Measurements from ENCODE around the gene ABCC12. TPM values are rescaled to one million over a fixed set of nuclear protein-coding genes. Genes with fewer than 3 reads are reported as not detected.
"Not testable (repeated sequence)": the region's sequence is repeated elsewhere in the genome, so short reads cannot be mapped to it uniquely, and the experiment has no call there.

ABCC12 gene
- total RNA-seq, 1 donor from 2014 or later: not detected

DNA sequence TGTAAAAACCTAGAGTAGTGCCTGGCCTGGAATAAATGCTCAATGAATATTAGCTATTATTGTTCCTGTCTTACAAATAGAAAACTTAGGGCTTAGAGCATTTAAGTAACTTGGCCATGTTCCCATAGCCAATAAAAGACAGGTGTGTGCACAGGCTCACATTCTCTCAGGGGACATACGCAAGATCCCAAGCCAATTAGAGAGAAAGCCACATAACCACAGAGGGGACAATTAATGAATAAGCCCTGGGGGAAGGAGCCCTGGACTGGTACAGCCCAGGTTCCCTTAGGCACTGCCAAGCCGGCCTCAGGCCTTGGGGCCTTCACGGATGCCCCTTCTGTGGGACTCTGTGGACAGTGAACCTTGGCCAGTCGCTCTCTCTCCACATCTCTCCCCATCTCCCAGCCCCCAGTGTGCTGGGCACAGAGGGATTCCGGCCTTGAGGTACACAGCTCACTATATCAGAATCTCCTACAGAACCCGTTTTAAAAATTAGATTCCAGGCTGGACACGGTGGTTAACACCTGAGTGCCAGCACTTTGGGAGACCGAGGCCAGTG is 27.3 kb upstream of the ABCC12 start:
- Histone ChIP-seq H3K36me3 (ENCODE audit: control insufficient read depth, insufficient read depth, low read length) (no peaks in the 10 kb centered on the region), H3K27me3 (ENCODE audit: control insufficient read depth, insufficient read depth, low read length) (no peaks in the 10 kb centered on the region)

DNA sequence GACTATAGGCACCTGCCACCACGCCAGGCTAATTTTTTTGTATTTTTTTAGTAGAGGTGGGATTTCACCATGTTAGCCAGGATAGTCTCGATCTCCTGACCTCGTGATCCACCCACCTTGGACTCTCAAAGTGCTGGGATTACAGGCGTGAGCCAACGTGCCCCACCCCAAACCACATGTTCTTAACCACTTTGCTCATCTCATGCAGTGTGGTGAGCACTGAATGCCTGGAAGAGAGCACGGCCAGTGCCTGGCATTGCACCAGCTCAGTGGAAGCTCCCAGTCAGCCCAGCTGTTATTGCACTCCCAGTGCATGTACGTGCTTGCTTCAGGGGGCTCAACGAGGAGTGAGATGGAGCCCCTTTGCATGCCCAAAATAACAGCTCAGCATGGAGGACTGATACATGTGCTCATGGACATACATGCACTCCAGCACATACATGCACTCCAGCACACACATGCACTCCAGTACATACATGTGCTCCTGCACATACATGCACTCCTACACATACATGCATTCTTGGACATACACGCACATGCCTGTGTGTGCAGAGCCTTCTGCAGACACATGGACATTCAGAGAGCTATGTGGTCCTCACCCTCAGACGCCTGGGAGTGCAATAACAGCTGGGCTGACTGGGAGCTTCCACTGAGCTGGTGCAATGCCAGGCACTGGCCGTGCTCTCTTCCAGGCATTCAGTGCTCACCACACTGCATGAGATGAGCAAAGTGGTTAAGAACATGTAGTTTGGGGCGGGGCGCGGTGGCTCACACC is 26.1 kb upstream of the ABCC12 start:
- not testable (repeated sequence) for H3K27me3 ChIP-seq (ENCODE audit: control insufficient read depth, insufficient read depth, low read length); H3K36me3 ChIP-seq (ENCODE audit: control insufficient read depth, insufficient read depth, low read length); DNase-seq (ENCODE audit: low read depth); H3K4me3 ChIP-seq (ENCODE audit: low read depth, low read length)

More for the DNA sequence above, 27.3 kb upstream of the ABCC12 start:
- TF ChIP-seq, protein P1, sequence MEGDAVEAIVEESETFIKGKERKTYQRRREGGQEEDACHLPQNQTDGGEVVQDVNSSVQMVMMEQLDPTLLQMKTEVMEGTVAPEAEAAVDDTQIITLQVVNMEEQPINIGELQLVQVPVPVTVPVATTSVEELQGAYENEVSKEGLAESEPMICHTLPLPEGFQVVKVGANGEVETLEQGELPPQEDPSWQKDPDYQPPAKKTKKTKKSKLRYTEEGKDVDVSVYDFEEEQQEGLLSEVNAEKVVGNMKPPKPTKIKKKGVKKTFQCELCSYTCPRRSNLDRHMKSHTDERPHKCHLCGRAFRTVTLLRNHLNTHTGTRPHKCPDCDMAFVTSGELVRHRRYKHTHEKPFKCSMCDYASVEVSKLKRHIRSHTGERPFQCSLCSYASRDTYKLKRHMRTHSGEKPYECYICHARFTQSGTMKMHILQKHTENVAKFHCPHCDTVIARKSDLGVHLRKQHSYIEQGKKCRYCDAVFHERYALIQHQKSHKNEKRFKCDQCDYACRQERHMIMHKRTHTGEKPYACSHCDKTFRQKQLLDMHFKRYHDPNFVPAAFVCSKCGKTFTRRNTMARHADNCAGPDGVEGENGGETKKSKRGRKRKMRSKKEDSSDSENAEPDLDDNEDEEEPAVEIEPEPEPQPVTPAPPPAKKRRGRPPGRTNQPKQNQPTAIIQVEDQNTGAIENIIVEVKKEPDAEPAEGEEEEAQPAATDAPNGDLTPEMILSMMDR (IDR thresholded peaks at IDR 0.05; ENCODE audit: insufficient read depth, low read length, poor library complexity, severe bottlenecking): no peak
- H3K4me3 ChIP-seq (ENCODE audit: low read depth, low read length): no peak overlapping the region
- DNase-seq (ENCODE audit: low read depth): no peak

DNA sequence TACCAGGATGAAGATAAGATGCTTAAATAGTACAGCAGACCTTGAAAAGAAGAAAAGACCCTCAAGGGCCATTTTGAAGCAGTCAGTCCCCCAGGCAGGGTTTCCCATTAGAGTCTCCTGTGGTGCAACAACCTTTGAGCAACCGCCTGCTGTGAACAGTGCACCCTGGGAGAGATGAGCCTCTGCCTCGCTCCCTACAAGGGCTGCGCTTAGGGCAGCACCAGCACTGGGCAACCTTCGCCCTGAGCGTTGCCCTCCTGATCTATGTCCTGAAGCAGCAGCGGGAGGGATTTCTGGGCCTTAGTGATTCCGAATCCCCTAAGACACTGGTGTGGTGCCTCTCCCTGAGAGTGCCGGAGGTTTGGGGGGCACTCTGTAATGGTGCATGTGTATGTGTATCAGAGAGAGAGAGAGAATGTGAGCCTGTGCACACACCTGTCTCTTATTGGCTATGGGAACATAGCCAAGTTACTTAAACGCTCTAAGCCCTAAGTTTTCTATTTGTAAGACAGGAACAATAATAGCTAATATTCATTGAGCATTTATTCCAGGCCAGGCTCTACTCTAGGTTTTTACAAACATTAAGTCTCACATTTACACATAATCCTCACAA is 25.2 kb upstream of the ABCC12 start:
- Histone ChIP-seq H3K36me3 (ENCODE audit: control insufficient read depth, insufficient read depth, low read length) (no peaks in the 10 kb centered on the region), H3K27me3 (ENCODE audit: control insufficient read depth, insufficient read depth, low read length) (peaks cover 5% of the 10 kb centered on the region), H3K4me3 (ENCODE audit: low read depth, low read length) (no peak overlapping the region)
- DNase-seq (ENCODE audit: low read depth): no peak
- TF ChIP-seq, protein P1 (IDR thresholded peaks at IDR 0.05; ENCODE audit: insufficient read depth, low read length, poor library complexity, severe bottlenecking): no peak

DNA sequence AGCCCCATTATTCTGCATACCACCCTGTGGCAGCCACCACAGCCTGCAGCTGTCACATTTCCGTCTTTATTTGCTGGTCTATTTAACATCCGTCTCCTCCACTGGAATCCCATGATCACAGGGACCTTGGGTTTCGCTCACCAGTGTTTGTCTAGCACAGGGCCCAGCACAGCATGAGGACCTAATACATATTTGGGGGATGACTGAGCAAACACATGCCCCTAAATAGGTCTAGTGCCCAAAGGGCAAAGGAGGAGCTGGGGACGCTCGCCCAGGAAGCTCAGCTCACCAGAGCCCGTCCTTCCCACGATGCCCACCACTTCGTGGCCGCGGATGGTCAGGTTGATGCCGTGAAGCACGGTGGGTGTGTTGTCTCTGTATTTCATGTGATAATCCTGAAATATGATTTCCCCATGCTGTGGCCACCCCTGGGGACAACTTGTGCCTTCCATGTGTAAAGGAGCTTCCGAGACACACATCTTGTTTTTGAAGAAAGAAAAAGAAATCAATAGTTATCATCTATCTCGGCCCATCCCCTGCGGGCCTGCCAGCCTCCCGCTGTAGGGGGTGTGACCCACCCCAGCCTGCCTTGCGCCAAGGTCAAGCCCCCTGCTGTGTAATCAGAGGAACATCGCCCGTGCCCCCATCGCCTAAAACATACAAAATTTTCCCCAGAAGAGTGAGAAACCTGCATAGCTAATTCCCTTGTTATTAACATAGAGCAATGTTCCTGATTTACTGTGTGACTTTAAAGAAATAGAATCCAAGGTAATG is 21.0 kb upstream of the ABCC12 start:
- H3K36me3 ChIP-seq (ENCODE audit: control insufficient read depth, insufficient read depth, low read length): no peaks in the 10 kb centered on the region
- H3K4me3 ChIP-seq (ENCODE audit: low read depth, low read length): no peak overlapping the region
- no peak for DNase-seq (ENCODE audit: low read depth)
- TF ChIP-seq, protein P1 (IDR thresholded peaks at IDR 0.05; ENCODE audit: insufficient read depth, low read length, poor library complexity, severe bottlenecking): no peak
- H3K27me3 ChIP-seq (ENCODE audit: control insufficient read depth, insufficient read depth, low read length): peaks cover 5% of the 10 kb centered on the region

DNA sequence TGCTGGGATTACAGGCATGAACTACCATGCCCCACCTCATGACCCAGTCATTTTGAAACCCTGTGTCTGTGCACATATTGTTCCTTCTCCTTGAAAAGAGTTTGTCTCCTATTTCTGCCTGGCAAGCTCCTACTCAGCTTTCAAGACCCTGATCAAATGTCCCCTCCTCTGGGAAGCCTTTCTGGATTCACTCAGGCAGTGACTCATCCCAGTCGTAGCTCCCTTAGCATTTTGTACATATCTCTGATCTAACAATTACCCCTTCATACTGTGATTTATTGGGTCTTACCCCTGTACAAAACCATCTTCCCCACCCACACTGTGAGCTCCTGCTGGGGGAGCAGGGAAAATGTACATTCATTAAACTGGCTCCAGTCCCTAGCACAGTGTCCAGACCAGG is 18.1 kb upstream of the ABCC12 start:
- no peak overlapping the region for H3K4me3 ChIP-seq (ENCODE audit: low read depth, low read length)
- H3K27me3 ChIP-seq (ENCODE audit: control insufficient read depth, insufficient read depth, low read length): peaks cover 5% of the 10 kb centered on the region
- TF ChIP-seq, protein P1 (IDR thresholded peaks at IDR 0.05; ENCODE audit: insufficient read depth, low read length, poor library complexity, severe bottlenecking): no peak
- no peak for DNase-seq (ENCODE audit: low read depth)
- H3K36me3 ChIP-seq (ENCODE audit: control insufficient read depth, insufficient read depth, low read length): no peaks in the 10 kb centered on the region

DNA sequence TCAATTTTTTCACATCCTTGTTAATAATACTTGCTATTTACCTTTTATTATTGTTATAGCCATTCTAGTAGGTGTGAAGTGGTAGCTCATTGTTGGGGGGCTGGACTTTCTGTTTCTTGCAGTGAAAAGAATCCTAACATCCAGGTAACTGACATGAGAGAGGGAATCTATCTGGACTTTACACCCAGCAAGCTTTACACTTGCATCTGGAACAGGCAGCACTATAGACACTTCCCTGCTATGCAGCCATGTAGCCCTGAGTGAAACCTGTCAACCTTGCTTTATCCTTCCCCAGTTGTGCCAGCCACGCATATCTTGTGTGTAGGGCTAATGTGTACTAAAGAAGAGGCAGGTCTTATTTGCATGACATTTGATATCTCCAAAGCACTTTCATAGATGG is 16.9 kb upstream of the ABCC12 start:
- Histone ChIP-seq H3K27me3 (ENCODE audit: control insufficient read depth, insufficient read depth, low read length) (peaks cover 5% of the 10 kb centered on the region), H3K4me3 (ENCODE audit: low read depth, low read length) (no peak overlapping the region), H3K36me3 (ENCODE audit: control insufficient read depth, insufficient read depth, low read length) (no peaks in the 10 kb centered on the region)
- TF ChIP-seq, protein P1 (IDR thresholded peaks at IDR 0.05; ENCODE audit: insufficient read depth, low read length, poor library complexity, severe bottlenecking): no peak
- no peak for DNase-seq (ENCODE audit: low read depth)
